ENCODE results near the gene MICALL2.

Gene MICALL2

GRCh38 chr7:1493129-1493528 is 33.9 kb upstream of the MICALL2 start:
- DNase-seq (ENCODE audit: low spot score): no peak

DNA sequence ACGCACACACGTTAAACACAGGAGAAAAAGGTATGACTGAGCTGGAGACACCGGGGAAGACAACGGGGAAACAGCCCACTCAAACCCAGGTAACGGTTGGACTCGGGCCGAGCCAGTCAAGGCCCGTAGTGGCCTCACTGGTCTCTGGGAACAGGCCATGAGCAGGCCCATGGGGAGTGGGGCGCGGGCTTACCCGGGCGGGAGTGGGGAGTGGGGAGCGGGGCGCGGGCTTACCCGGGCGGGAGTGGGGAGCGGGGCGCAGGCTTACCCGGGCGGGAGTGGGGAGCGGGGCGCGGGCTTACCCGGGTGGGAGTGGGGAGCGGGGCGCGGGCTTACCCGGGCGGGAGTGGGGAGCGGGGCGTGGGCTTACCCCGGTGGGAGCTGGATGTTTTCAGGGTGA is 33.4 kb upstream of the MICALL2 start:
- no peak for DNase-seq (ENCODE audit: low spot score)

DNA sequence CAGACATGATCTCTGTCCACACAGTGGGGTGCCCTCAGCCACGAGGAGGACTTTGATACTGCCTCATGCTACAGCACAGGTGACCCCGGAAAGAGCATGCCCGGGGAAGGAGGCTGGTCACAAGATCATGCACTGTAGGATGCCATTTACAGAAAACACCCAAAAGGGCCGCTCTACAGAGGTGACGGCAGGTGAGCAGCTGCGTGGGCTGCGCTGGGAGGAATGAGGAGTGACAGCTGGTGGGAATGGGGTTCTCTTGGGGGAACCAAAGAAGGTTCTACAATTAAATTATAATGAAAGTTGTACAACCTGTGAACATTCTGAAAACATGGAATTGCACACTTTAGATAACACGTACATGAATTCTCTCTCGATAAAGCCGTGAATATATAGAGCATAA is 33.0 kb upstream of the MICALL2 start:
- no peak for DNase-seq (ENCODE audit: low spot score)

GRCh38 chr7:1490837-1491236 is 31.6 kb upstream of the MICALL2 start:
- no peak for DNase-seq (ENCODE audit: low spot score)

DNA sequence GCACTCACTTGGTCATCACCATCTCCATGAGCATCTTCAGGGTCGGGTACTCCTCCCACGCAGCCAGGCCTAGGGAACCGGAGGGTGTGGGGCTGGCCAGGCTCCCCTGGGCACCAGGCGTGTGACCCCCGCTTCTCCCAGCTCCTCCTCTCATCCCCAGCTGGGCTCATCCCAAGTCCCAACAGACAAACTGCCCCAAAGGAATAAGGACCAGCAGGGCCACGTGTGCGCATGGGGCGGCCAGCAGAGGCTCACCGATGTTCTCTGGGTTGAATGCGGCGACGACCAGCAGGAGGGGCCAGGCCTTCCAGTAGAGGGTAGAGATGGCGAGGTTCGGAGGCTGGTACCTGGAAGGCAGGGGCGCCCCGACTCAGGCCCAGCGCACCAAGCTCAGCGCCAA is 30.1 kb upstream of the MICALL2 start:
- no peak for DNase-seq (ENCODE audit: low spot score)

DNA sequence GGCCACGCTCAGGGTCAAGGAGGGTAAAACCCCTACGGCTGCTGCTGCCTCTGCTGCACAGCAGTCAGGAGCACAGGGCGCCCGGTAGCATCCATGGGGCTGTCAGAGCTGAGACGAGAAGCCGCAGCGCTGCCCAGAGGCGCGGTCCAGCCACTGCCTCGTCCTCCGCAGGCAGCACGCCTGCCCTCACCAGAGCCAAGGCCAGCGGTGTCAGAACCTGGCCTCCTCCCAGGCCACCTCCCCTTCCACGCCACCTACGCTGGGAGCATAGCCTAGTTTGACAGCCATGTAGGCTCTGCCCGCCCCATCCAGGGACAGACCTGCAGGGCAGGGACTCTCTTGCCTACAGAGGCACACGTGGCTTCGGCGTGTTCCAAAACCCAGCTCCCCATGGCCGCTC is 28.7 kb upstream of the MICALL2 start:
- no peak for DNase-seq (ENCODE audit: low spot score)

DNA sequence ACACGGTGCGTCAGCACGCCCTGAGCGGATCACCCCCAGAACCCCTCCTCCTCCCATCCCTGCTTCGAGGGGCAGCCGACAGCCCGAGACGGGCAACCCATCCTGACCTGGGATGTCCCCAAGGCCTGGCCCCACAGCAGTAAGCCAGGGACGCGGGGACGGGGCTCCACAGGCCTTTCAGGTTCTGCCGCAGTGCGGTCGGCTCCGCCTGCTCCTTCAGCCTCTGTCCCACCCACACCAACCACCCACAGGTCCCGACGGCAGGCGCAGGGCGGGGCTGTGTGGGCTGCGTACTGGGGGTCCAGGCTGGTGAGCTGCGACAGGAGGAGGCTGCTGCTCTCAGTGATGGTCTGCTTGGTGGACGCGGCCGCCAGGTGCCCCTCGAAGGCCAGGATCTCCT is 28.2 kb upstream of the MICALL2 start:
- no peak for DNase-seq (ENCODE audit: low spot score)

GRCh38 chr7:1486571-1486970 is 27.3 kb upstream of the MICALL2 start:
- DNase-seq (ENCODE audit: low spot score): no peak

GRCh38 chr7:1485156-1485555 is 25.9 kb upstream of the MICALL2 start:
- DNase-seq (ENCODE audit: low spot score): no peak

DNA sequence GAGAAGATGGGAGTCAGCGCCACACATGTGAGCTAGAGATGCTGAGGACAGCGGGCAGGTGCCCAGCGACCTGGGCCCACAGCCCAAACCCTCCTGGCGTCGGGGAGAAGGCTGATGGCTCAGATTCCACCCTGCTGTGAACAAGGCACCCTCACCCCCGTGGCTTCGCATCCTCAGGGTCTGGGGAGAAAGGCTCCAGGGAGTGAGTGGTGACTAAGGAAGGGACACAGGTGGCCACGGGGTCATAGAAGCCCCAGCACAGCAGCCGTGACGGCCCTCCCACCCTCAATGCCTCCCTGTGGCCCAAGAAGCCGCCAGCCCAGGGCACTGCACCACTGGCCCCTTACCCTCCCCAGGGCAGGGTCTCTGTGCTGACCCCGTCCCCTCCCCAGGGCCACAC is 25.3 kb upstream of the MICALL2 start:
- DNase-seq (ENCODE audit: low spot score): no peak

DNA sequence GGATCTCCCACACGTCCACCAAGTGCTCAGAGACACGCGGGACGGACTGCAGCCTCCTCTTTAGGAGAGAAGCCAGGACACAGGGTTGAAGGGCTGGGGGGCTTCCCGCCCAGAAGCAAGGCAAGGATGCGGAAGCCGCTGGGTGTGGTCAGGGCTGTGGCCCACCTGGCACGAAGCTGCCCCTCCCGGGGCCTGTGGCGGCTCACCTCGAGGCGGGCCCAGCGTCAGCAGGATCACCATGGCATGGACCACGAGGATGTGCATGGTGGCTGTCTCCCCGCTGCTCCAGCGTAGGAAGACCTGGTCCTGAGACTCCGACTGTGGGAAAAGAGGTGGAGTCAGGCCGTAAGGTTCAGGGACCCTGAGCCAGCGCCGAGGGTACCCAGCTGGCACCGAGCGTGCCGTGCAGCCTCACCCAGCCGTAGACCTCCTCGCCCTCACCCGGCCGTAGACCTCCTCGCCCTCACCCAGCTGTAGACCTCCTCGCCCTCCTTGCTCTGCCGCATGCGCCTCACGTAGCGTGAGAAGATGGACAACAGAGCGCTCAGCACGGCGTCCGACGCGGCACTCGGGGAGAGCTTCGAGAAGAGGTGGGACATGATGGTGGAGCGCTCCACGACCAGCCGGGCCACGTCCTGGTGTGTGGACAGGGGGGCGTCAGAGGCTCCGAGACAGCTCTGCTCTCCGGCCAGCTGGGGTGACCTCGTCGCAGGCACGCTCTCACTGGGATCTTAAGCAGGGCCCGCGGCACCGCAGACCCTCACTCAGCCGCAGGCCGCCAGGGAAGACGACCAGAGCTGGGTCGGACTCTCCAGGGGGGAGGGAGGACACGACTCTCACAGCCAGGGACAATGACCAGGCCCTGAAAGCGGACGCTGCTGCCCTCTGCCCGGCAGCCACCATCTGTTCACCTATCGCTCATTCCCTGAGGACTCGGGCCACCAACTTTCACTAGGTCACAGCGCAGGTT is 24.6 kb upstream of the MICALL2 start:
- DNase-seq (ENCODE audit: low spot score): no peak

DNA sequence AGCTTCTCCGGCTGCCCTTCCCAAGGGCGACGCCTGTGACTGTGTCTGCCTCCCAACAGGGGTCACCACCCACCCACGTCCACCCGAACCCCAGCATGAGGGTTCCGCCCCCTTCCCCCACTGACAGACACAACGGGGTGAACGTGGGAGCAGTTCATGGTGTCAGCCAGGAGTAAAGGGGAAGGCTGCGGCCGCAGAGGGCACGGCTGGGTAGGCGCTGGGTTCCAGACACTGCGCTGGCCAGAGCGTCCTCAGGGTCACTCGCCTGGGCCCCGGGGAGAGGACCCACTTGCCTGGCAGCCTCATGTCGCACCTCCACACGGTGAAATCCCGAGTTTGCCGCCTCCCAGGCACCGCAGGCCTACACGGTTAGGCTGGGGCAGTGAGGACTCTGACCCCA is 23.8 kb upstream of the MICALL2 start:
- DNase-seq (ENCODE audit: low spot score): no peak

DNA sequence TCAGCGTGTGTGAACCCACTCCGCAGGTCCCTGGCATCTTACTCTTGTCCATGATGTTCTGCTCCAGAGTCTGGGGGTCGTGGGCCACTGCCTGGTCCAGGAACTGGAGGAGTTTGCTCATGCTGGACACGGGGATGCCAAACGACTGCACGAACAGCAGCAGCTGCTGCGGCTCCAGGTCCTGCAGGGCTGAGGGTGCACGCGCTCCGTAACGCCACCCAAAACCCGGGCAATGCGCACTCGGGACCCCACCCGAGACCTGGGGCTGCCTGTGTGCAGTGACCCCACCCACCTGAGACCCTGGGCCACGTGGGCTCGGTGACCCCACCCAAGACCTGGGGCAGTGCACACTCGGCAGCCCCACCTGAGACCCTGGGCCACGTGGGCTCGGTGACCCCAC is 22.0 kb upstream of the MICALL2 start:
- no peak for DNase-seq (ENCODE audit: low spot score)

DNA sequence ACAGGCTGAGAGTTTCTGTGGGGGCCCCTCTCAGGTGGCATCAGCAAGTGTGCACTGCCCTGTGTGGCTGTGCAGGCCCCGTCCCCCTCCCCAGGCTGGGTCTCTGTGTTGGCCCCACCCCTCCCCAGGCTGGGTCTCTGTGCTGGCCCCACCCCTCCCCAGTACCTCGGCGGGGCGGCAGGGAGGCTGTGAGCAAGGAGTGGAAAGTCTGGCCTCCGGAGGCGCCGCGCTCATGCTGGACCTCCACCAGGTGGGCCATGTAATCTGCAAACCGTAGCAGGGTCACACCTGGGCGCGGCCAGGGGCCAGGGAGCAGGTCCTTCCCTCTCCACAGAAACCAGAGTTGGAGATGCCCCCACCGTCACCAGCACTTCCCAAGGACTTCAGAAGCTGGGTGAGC is 21.4 kb upstream of the MICALL2 start:
- no peak for DNase-seq (ENCODE audit: low spot score)

DNA sequence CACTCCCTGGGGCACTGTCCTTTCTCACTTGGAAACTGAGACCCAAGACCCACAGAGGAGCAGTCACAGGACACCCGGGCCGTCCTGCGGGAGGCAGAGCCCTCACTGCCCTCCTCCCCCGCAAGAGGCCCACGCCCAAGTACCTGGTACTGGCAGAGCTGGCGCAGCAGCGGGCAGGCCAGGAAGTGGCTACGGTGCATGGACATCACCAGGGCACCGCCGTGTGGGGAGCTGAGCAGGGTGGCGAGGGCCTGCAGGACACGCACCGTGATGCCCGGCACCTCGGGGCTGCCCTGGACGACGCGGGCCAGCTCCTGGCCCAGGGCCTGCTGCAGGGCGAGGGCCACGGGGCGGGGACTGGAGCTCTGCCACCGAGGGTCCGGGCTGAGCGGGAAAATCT is 20.0 kb upstream of the MICALL2 start:
- no peak for DNase-seq (ENCODE audit: low spot score)

DNA sequence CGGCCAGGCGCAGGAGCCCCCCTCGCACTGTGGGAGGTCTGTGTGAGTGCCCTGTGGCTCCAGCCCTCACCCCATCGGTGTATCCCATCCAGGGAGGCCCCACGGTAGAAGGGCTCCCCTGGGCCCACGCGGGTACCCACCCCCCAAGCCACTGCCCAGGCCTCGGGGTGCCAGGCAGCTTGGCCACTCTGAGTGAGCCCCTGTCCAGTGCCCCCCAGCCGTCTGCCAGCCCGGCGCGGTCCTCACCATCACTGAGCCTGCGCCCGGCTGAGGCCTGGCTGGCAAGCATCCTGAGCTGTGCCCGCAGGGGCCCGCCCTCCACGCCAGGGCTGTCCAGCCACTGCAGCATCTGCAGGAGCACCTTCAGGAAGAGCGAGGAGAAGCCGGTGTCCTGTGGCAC is 19.2 kb upstream of the MICALL2 start:
- no peak for DNase-seq (ENCODE audit: low spot score)

DNA sequence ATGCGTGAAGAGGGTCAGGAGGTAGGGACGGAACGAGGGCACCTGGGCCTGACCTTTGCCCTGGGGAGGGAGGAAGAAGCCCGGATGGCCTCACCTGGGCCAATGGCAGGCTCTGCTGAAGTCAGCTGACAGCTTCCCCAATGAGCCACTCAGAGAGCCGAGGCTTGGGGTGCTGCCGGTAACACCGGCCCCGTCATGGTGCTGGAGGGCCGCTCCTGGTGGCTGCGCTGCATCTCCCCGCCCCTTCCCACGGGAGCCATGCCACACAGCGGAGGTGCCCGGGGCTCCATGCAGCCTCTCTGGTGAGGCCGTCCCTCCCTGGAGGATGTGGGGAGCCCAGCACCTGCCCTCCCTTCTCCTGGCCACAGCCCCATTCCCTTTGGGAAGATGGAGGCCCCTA is 17.6 kb upstream of the MICALL2 start:
- DNase-seq (ENCODE audit: low spot score): no peak

DNA sequence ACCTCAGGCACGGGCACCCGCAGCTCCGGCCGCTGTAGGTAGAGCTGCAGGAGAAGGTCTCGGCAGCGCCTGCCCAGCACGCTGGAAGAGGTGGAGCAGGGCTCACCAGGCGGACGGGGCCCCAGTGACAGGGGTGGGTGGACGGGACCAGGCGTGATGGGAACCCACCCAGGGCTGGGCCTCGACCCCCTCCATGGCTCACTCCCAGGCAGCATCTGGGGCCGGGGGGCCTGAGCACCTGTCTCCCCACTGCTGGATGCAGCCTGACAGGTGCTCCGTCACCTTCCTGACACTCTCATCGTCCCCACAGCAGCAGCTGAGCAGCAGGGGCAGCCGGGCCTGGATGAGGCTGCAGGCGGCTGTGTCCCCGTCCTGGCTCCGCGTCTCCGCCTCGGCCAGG is 16.7 kb upstream of the MICALL2 start:
- no peak for DNase-seq (ENCODE audit: low spot score)

- no peak for DNase-seq (ENCODE audit: low spot score)
Measured at GRCh38 chr7:1475393-1475792, 16.1 kb upstream of the MICALL2 start.

DNA sequence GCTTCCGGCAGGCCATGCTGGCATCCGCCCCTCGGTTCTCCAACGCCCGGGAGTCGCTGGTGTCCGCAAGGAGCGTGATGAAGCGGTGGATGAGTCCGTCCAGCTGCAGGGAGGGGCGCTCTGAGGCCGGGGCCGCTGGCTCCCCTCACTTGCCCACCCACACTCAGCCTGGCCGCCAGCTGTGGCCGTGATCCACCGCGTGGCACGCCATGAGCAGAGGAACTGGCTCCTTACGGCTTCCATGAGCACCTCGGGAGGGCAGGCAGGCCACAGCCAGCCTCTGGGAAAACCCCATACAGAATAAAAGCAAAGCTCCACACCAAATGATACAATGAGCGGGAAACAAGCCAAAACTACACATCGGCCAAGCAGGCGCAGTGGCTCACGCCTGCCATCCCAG is 15.5 kb upstream of the MICALL2 start:
- DNase-seq (ENCODE audit: low spot score): no peak

DNA sequence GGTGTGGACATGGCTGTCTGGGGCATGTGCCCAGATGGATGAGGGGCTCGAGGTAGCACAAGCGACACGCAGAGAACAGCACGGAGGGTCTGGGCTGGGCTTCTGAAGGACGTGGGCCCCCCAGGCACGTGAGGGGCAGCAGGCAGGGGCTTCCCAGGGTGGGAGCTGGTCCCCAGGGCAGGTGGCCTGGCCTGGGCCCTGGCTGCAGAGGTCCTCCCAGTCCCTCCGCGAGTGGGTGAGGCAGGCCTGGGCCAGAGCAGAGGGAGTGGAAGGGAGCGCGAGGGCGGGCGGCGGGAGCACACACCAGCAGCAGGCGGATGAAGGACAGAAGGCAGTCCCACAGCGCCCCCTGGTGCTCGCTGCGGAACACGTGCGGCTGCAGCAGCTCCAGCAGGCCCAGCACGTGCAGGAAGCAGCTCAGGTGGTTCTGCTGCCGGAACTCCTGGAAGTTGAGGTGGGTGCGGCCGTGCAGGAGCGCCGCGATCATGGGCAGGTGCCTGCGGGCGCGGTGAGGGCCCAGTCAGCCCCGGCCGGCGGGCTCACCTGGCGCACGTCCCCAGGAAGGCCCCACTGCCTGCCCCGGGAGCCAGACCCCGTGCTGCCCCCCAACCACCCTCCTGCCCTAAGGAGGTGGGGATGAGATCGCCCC is 14.7 kb upstream of the MICALL2 start:
- DNase-seq (ENCODE audit: low spot score): peak; percentile 94

DNA sequence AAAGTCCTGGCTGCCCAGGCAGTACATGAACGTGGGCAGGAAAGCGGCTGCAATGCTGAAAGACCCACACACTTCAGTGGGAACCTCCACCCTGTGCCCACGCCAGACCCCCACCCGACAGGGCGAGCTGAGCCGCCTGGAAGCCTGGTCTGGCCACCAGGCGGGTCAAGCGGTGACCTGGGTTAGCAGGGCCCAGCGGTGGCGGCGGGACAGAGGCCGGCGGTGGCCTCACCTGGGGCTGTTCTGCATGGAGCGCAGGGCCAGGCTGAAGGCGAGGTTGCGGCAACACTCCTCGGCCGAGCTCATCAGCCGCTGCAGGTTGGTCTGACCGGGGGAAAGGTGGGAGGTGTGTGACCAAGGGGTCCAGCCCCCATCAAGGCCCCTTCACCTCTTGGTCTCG is 11.6 kb upstream of the MICALL2 start:
- no peak for DNase-seq (ENCODE audit: low spot score)

DNA sequence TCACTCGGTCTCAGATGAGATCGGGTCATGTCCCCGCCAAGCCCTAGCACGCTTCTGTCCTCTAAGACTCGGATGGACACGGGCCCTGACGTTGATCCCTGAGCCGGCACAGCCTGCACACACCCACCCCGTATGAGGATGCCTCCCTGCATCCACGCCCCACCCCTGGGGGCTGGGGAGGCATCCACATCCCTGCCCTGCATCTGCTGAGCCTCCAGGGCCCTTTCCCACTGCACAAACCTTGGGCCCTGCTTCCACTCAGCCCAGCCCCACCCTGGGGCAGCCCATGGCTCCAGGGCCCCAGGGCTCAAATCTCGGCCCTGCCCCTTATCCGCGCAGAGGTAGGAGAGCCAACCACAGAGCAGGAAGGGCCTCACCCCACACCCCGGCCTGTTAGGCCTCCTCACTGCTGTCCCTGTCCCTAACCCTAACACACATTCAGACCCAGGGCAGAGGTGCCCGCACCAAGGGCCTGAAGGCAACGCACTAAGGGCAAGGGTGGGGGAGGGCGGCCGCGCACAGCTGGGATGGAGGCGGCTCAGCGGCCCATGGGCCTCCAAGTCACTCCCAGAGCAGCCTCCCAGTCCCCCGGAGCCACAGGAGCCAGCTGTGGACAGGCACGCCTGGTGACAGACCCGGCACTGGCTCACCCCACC is 9.5 kb upstream of the MICALL2 start:
- no peak for DNase-seq (ENCODE audit: low spot score)
